Esophagus squamous epithelium (tissue), 5 donors: ENCODE results near the gene GRHL1. TPM values are rescaled to one million over a fixed set of nuclear protein-coding genes. Genes with fewer than 3 reads are reported as not detected.
A peak's percentile ranks its signal among the peaks of the same experiment; 100 is the strongest.

Source experiments
- DNase-seq: peaks from one replicate; lab custom pipeline; 2025; lab: John Stamatoyannopoulos, UW
- H3K27ac ChIP-seq, 4 donors: fragments of 200-600 bp; sonication (generic); one replicate each; pipeline ENCODE4 v1.5.1; 2016 to 2019; ENCODE audit warnings: mild to moderate bottlenecking in 1 of 4
- H3K27me3 ChIP-seq, 4 donors: fragments of 200-600 bp; sonication (generic); 1 replicate in 3 of 4; 2 replicates in 1 of 4; pipeline versions ENCODE4 v1.5.1 to v1.6.0; 2017 to 2021; ENCODE audit warnings: antibody characterized with exemption in 1 of 4
- H3K36me3 ChIP-seq, 3 donors: fragments of 200-600 bp; sonication (generic); one replicate each; pipeline ENCODE4 v1.5.1; 2016 to 2019
- H3K4me1 ChIP-seq, 3 donors: fragments of 200-600 bp; sonication (generic); one replicate each; pipeline ENCODE4 v1.5.1; 2017 to 2019
- H3K4me3 ChIP-seq, 4 donors: fragments of 200-600 bp; sonication (generic); 1 replicate in 3 of 4; 2 replicates in 1 of 4; pipeline ENCODE4 v1.5.1; 2016 to 2019; ENCODE audit warnings: mild to moderate bottlenecking in 2 of 4, moderate library complexity in 1 of 4
- H3K9me3 ChIP-seq, 3 donors: fragments of 200-600 bp; sonication (generic); one replicate each; pipeline ENCODE4 v1.5.1; 2016 to 2019
- CTCF ChIP-seq, 6 experiments: fragments of 450-650 bp in 4 of 6; fragments of 200-600 bp in 2 of 6; sonication (generic) in 2 of 6; IDR thresholded peaks; one replicate each; pipeline ENCODE4 v1.5.1; 2016 to 2019; ENCODE audit warnings: antibody characterized with exemption in 6 of 6, mild to moderate bottlenecking in 4 of 6, moderate library complexity in 4 of 6
- POLR2A ChIP-seq, 4 donors: fragments of 450-650 bp; IDR thresholded peaks; one replicate each; pipeline ENCODE4 v1.6.1; 2017; ENCODE audit warnings: antibody characterized with exemption in 4 of 4, mild to moderate bottlenecking in 4 of 4, moderate library complexity in 3 of 4
- WGBS, 2 donors: methylation state at CpG; one replicate each; pipeline ENCODE4 v1.1.5; 2018; 5-methylcytosine and 5-hydroxymethylcytosine counted together
- intact Hi-C: fragments of 100-400 bp; cut with DNase I; formaldehyde crosslinking; loops from one replicate; pipeline ENCODE4 v1.15.0; 2022
- total RNA-seq, 4 donors: library from RNA; depleted of rRNA; stranded (reverse); fragments of >200 nt; gene quantifications; one replicate each; pipeline ENCODE4 v1.1.0, GENCODE V29; 2016
- donor health status: DM: yes; HTN: yes; CAD: no.

Gene GRHL1
- total RNA-seq, 4 donors from 2014 or later, result 76.3 to 192 (median 115) TPM

GRCh38 chr2:10031886-10032745, 80.6 kb downstream of the GRHL1 start:
- Histone ChIP-seq H3K27ac (no peak overlapping the region), H3K27me3 (no peaks in the 10 kb centered on the region), H3K4me1 (peaks cover 25 to 48% (median 45%) of the 10 kb centered on the region in 3 donors), H3K4me3 (no peak overlapping the region), H3K36me3 (no peaks in the 10 kb centered on the region), H3K9me3 (no peaks in the 10 kb centered on the region)
- DNase-seq, result no peak
- no peak for TF ChIP-seq CTCF (IDR thresholded peaks at IDR 0.05)
- no peak for TF ChIP-seq POLR2A (IDR thresholded peaks at IDR 0.05)
- intact Hi-C loops, result no loop called here
- WGBS, 2 donors, result 81 to 88% methylated on average over 4 to 10 of the region's 20 CpGs

DNA sequence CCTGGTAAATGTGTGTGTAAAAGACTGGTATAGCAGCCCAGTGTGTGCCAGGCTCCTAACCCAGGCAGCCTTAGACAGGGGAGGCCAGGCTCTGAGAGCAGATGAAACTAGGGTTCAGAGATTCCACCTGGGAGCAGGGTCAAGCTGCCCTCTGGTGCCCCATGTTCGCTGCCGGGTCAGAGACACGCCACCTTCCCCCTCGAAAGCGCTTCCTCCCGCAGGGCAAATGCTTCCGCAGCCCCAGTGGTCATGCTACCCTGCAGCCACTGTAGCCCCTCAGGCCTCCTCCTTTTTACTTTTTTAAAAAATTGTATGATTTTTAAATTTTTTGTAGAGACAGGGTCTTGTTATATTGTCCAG, 81.2 kb downstream of the GRHL1 start:
- Histone ChIP-seq H3K27me3 (no peaks in the 10 kb centered on the region), H3K4me3 (no peak overlapping the region), H3K4me1 (peaks cover 25 to 54% (median 51%) of the 10 kb centered on the region in 3 donors), H3K9me3 (no peaks in the 10 kb centered on the region), H3K27ac (no peak overlapping the region), H3K36me3 (no peaks in the 10 kb centered on the region)
- DNase-seq, result no peak
- no peak for TF ChIP-seq POLR2A (IDR thresholded peaks at IDR 0.05)
- no peak for TF ChIP-seq CTCF (IDR thresholded peaks at IDR 0.05)
- intact Hi-C loops, result no loop called here
- WGBS, 2 donors, result 92 to 95% methylated on average over 7 of the region's 7 CpGs

DNA sequence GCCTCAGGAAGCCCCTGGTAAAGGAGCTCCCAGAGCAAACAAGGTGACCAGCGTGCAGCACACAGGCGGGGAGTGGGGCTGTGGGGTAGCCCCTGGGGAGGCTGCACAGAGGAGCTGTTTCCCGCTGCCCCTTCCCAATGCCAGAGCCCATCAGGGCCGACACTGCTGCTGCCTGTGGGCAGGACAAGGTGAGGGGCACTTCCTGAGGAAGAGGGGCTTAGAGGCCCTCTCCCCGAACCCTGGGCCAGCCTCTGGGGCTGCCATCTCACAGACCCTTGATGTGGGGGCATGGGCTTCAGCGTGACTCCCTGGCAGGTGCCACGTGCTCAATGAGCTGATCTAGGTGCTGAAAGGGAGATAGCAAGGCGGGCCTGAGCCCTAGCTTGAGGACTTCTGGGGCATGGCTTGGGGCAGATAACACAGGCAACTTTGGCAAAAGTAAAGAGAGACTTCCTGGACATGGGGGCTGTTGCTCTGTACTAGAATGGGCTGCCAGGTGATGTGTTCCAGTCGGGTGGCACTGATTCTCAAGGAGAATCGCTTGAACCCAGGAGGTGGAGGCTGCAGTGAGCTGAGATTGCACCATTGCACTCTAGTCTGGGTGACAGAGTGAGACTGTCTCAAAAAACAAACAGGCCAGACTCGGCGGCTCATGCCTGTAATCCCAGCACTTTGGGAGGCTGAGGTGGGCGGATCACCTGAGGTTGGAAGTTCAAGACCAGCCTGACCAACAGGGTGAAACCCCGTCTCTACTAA, 81.9 kb downstream of the GRHL1 start:
- Histone ChIP-seq H3K27me3 (no peaks in the 10 kb centered on the region), H3K27ac (no peak overlapping the region), H3K4me3 (no peak overlapping the region), H3K9me3 (no peaks in the 10 kb centered on the region), H3K4me1 (peaks cover 25 to 57% (median 52%) of the 10 kb centered on the region in 3 donors), H3K36me3 (no peaks in the 10 kb centered on the region)
- DNase-seq, result no peak
- intact Hi-C loops, result no loop called here
- WGBS, 2 donors, result 75% methylated on average over 9 of the region's 14 CpGs; no CpG with 5 or more reads in 1 of the 2 donors
- TF ChIP-seq CTCF (IDR thresholded peaks at IDR 0.05), result no peak
- no peak for TF ChIP-seq POLR2A (IDR thresholded peaks at IDR 0.05)

- peak overlapping the region in 1 of 4 donors; percentile 16 for H3K27ac ChIP-seq
Observed at GRCh38 chr2:10034333-10035052, 83.0 kb downstream of the GRHL1 start.

More at GRCh38 chr2:10034333-10035052, 83.0 kb downstream of the GRHL1 start:
- Histone ChIP-seq H3K9me3 (no peaks in the 10 kb centered on the region), H3K27me3 (no peaks in the 10 kb centered on the region), H3K36me3 (no peaks in the 10 kb centered on the region), H3K4me1 (peaks cover 16 to 50% (median 41%) of the 10 kb centered on the region in 3 donors), H3K4me3 (no peak overlapping the region)
- intact Hi-C loops, result no loop called here
- TF ChIP-seq POLR2A (IDR thresholded peaks at IDR 0.05), result no peak
- TF ChIP-seq CTCF (IDR thresholded peaks at IDR 0.05), result no peak
- no peak for DNase-seq
- 83 to 84% methylated on average over 12 of the region's 12 CpGs for WGBS, 2 donors
